ENCODE data around the gene HS2ST1. TPM values are rescaled to one million over a fixed set of nuclear protein-coding genes. Genes with fewer than 3 reads are reported as not detected.
A peak's percentile ranks its signal among the peaks of the same experiment; 100 is the strongest.

The HS2ST1 gene
- total and polyA plus RNA-seq, 5 donors from 2014 or later: 7.7 to 12.3 (median 8.0) TPM

- Mint-ChIP-seq H3K9me3 (peaks cover 0 to 2% (median 0%) of the 10 kb centered on the region in 7 donors), H3K27ac (no peak overlapping the region), H3K27me3 (peaks cover 22% of the 10 kb centered on the region), H3K4me1 (peaks cover 1 to 10% (median 7%) of the 10 kb centered on the region in 4 donors), H3K4me3 (no peak overlapping the region), H3K36me3 (no peaks in the 10 kb centered on the region)
- DNase-seq (no peak), ATAC-seq (ENCODE audit: low read depth in 2 of 2) (no peak)
- H3K4me1 ChIP-seq (ENCODE audit: control insufficient read depth, insufficient read depth, low read length, poor library complexity, severe bottlenecking): peaks cover 10% of the 10 kb centered on the region
- no peaks in the 10 kb centered on the region for H3K36me3 ChIP-seq (ENCODE audit: control insufficient read depth, insufficient read depth, low read length)
- H3K9me3 ChIP-seq (ENCODE audit: control insufficient read depth in 2 of 2, low read length in 2 of 2): no peaks in the 10 kb centered on the region
- H3K4me3 ChIP-seq (ENCODE audit: low read depth, low read length): no peak overlapping the region
- no peaks in the 10 kb centered on the region for H3K27me3 ChIP-seq (ENCODE audit: control insufficient read depth, insufficient read depth, low read length)
- H3K27ac ChIP-seq (ENCODE audit: insufficient read depth, low read length, poor library complexity, severe bottlenecking): no peak overlapping the region
Observed at GRCh38 chr1:87127581-87127980, 213.1 kb downstream of the HS2ST1 start.

DNA sequence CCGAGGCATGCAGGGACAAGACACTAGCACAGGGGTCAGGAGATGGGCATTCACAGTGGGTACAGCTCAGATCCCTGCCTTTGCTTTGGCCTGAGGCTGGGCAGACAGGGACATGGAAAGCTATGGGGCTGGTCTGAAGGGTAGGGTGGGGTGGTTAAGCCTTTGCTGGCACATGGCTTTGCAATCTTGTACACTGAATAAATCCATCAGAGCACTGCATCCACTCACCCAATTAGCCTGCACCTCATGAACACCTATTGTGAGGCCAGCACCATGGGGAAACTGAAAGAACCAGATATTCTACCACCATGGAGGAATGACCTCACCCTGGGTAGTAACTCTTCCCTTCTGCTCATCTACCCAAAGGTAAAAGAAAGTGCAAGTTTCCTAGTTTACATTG is 214.6 kb downstream of the HS2ST1 start:
- H3K9me3 Mint-ChIP-seq: peaks cover 0 to 2% (median 0%) of the 10 kb centered on the region in 7 donors
- no peak overlapping the region for H3K4me3 ChIP-seq (ENCODE audit: low read depth, low read length)
- no peaks in the 10 kb centered on the region for H3K9me3 ChIP-seq (ENCODE audit: control insufficient read depth in 2 of 2, low read length in 2 of 2)
- no peak for DNase-seq
- no peak overlapping the region for H3K4me3 Mint-ChIP-seq
- no peaks in the 10 kb centered on the region for H3K27me3 ChIP-seq (ENCODE audit: control insufficient read depth, insufficient read depth, low read length)
- no peaks in the 10 kb centered on the region for H3K36me3 Mint-ChIP-seq
- peaks cover 31% of the 10 kb centered on the region for H3K27me3 Mint-ChIP-seq
- no peak overlapping the region for H3K27ac ChIP-seq (ENCODE audit: insufficient read depth, low read length, poor library complexity, severe bottlenecking)
- no peaks in the 10 kb centered on the region for H3K36me3 ChIP-seq (ENCODE audit: control insufficient read depth, insufficient read depth, low read length)
- H3K4me1 Mint-ChIP-seq: peaks cover 4 to 15% (median 7%) of the 10 kb centered on the region in 4 donors
- ATAC-seq (ENCODE audit: low read depth in 2 of 2): no peak
- H3K4me1 ChIP-seq (ENCODE audit: control insufficient read depth, insufficient read depth, low read length, poor library complexity, severe bottlenecking): peaks cover 11% of the 10 kb centered on the region
- H3K27ac Mint-ChIP-seq: no peak overlapping the region

DNA sequence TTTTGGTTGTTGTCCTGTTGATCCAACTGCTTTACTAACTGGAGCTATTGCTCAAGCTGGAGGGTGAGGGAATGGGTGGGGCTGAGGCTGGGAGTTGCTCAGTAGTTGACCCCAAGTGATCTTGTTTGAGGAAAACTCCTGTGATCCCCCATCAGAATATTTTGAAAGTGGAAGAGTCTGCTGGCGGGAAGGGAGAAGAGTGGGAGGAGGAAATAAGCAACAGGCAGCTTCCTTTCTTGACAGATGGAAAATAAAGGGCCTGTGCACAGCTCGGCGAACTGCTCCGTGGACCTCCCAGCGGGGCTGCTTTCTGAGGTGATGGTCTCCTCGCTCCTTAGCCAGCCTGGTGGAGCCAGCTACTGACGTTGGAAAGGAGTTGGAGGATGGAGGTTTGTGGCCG is 215.2 kb downstream of the HS2ST1 start:
- H3K4me3 Mint-ChIP-seq: no peak overlapping the region
- peaks cover 0 to 2% (median 0%) of the 10 kb centered on the region in 7 donors for H3K9me3 Mint-ChIP-seq
- H3K9me3 ChIP-seq (ENCODE audit: control insufficient read depth in 2 of 2, low read length in 2 of 2): no peaks in the 10 kb centered on the region
- no peaks in the 10 kb centered on the region for H3K36me3 ChIP-seq (ENCODE audit: control insufficient read depth, insufficient read depth, low read length)
- peaks cover 11% of the 10 kb centered on the region for H3K4me1 ChIP-seq (ENCODE audit: control insufficient read depth, insufficient read depth, low read length, poor library complexity, severe bottlenecking)
- H3K36me3 Mint-ChIP-seq: no peaks in the 10 kb centered on the region
- peaks cover 4 to 15% (median 7%) of the 10 kb centered on the region in 4 donors for H3K4me1 Mint-ChIP-seq
- ATAC-seq (ENCODE audit: low read depth in 2 of 2) (no peak), DNase-seq (no peak)
- no peak overlapping the region for H3K27ac Mint-ChIP-seq
- H3K4me3 ChIP-seq (ENCODE audit: low read depth, low read length): no peak overlapping the region
- no peaks in the 10 kb centered on the region for H3K27me3 ChIP-seq (ENCODE audit: control insufficient read depth, insufficient read depth, low read length)
- peaks cover 34% of the 10 kb centered on the region for H3K27me3 Mint-ChIP-seq
- H3K27ac ChIP-seq (ENCODE audit: insufficient read depth, low read length, poor library complexity, severe bottlenecking): no peak overlapping the region

- Histone ChIP-seq H3K9me3 (ENCODE audit: control insufficient read depth in 2 of 2, low read length in 2 of 2) (no peaks in the 10 kb centered on the region), H3K27ac (ENCODE audit: insufficient read depth, low read length, poor library complexity, severe bottlenecking) (no peak overlapping the region), H3K4me1 (ENCODE audit: control insufficient read depth, insufficient read depth, low read length, poor library complexity, severe bottlenecking) (peaks cover 11% of the 10 kb centered on the region), H3K4me3 (ENCODE audit: low read depth, low read length) (no peak overlapping the region), H3K36me3 (ENCODE audit: control insufficient read depth, insufficient read depth, low read length) (no peaks in the 10 kb centered on the region), H3K27me3 (ENCODE audit: control insufficient read depth, insufficient read depth, low read length) (no peaks in the 10 kb centered on the region)
- H3K9me3 Mint-ChIP-seq: peaks cover 0 to 2% (median 0%) of the 10 kb centered on the region in 7 donors
- peaks cover 34% of the 10 kb centered on the region for H3K27me3 Mint-ChIP-seq
- H3K4me1 Mint-ChIP-seq: peaks cover 4 to 15% (median 7%) of the 10 kb centered on the region in 4 donors
- H3K27ac Mint-ChIP-seq: no peak overlapping the region
- DNase-seq (no peak), ATAC-seq (ENCODE audit: low read depth in 2 of 2) (no peak)
- H3K4me3 Mint-ChIP-seq: no peak overlapping the region
- no peaks in the 10 kb centered on the region for H3K36me3 Mint-ChIP-seq
Observed at GRCh38 chr1:87130438-87130837, 216.0 kb downstream of the HS2ST1 start.

- Mint-ChIP-seq H3K27me3 (peaks cover 34% of the 10 kb centered on the region), H3K9me3 (peaks cover 0 to 2% (median 0%) of the 10 kb centered on the region in 7 donors), H3K27ac (no peak overlapping the region), H3K4me3 (peak overlapping the region; percentile 79 to 91 (median 86)), H3K4me1 (peaks cover 4 to 15% (median 7%) of the 10 kb centered on the region in 4 donors), H3K36me3 (no peaks in the 10 kb centered on the region)
- no peak overlapping the region for H3K27ac ChIP-seq (ENCODE audit: insufficient read depth, low read length, poor library complexity, severe bottlenecking)
- H3K36me3 ChIP-seq (ENCODE audit: control insufficient read depth, insufficient read depth, low read length): no peaks in the 10 kb centered on the region
- H3K4me1 ChIP-seq (ENCODE audit: control insufficient read depth, insufficient read depth, low read length, poor library complexity, severe bottlenecking): peaks cover 11% of the 10 kb centered on the region
- ATAC-seq (ENCODE audit: low read depth in 2 of 2) (peak; percentile 70 to 78), DNase-seq (peak; percentile 34 to 66 (median 60))
- H3K4me3 ChIP-seq (ENCODE audit: low read depth, low read length): peak overlapping the region; percentile 51
- no peaks in the 10 kb centered on the region for H3K9me3 ChIP-seq (ENCODE audit: control insufficient read depth in 2 of 2, low read length in 2 of 2)
- no peaks in the 10 kb centered on the region for H3K27me3 ChIP-seq (ENCODE audit: control insufficient read depth, insufficient read depth, low read length)
Observed at GRCh38 chr1:87131809-87132283, 217.4 kb downstream of the HS2ST1 start.

DNA sequence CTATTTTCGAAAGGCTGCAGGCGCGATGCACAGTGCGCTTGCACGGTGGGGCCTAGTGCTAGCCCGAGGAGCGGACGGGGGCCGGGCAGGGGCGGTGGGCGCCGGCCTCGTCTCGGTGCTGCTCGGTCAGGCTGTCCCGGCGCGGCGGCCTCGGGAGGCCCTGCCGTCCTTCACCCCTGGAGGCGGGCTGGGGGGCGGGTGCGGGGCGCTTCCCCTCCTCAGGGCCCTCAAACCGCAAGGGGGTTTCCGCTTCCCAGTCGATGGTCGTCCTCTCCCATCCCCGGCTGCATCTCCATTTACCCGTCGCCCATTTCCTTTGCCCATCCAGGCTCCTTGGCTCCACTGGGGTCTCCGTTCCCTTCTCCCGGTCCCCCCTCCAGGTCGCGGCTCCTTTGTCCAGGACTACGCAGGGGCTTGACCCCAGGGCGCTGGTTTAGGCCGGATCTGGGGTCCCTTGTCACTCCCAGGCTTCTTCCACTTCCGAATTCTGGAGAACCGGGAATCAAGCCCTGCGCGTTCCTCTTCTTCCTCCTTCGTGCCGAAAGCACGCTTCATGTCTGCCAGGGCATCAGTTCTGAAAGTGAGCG is 217.9 kb downstream of the HS2ST1 start:
- Histone ChIP-seq H3K27ac (ENCODE audit: insufficient read depth, low read length, poor library complexity, severe bottlenecking) (no peak overlapping the region), H3K4me3 (ENCODE audit: low read depth, low read length) (peak overlapping the region; percentile 51), H3K27me3 (ENCODE audit: control insufficient read depth, insufficient read depth, low read length) (no peaks in the 10 kb centered on the region), H3K9me3 (ENCODE audit: control insufficient read depth in 2 of 2, low read length in 2 of 2) (no peaks in the 10 kb centered on the region), H3K4me1 (ENCODE audit: control insufficient read depth, insufficient read depth, low read length, poor library complexity, severe bottlenecking) (peaks cover 11% of the 10 kb centered on the region), H3K36me3 (ENCODE audit: control insufficient read depth, insufficient read depth, low read length) (no peaks in the 10 kb centered on the region)
- Mint-ChIP-seq H3K4me1 (peaks cover 4 to 15% (median 7%) of the 10 kb centered on the region in 4 donors), H3K27me3 (peaks cover 34% of the 10 kb centered on the region), H3K36me3 (no peaks in the 10 kb centered on the region), H3K9me3 (peaks cover 0 to 2% (median 0%) of the 10 kb centered on the region in 7 donors), H3K27ac (no peak overlapping the region), H3K4me3 (peak overlapping the region; percentile 79 to 91 (median 86))
- ATAC-seq (ENCODE audit: low read depth in 2 of 2) (peak in 1 of 2 donors; percentile 34), DNase-seq (no peak)

DNA sequence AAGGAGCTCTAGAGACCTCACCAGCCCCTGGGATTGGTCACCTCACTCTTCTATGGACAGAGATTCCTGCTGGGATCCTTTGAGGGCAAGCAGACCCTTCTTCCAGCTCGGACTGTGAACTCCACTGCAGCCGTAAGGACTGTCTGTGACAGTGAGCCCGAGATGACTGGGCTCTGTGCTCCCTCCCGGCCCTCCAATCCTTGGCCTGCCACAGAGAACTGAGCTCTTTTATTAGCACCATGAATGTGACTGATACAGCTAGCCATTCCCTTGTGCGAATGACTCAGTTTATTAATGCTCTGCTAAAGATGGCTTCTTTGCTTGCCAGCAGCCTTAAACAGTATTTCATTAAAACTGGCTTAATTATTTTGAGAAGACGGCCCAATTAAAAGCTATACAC is 219.6 kb downstream of the HS2ST1 start:
- Histone ChIP-seq H3K9me3 (ENCODE audit: control insufficient read depth in 2 of 2, low read length in 2 of 2) (no peaks in the 10 kb centered on the region), H3K36me3 (ENCODE audit: control insufficient read depth, insufficient read depth, low read length) (no peaks in the 10 kb centered on the region), H3K4me1 (ENCODE audit: control insufficient read depth, insufficient read depth, low read length, poor library complexity, severe bottlenecking) (peaks cover 11% of the 10 kb centered on the region), H3K4me3 (ENCODE audit: low read depth, low read length) (no peak overlapping the region), H3K27ac (ENCODE audit: insufficient read depth, low read length, poor library complexity, severe bottlenecking) (no peak overlapping the region), H3K27me3 (ENCODE audit: control insufficient read depth, insufficient read depth, low read length) (no peaks in the 10 kb centered on the region)
- H3K36me3 Mint-ChIP-seq: no peaks in the 10 kb centered on the region
- DNase-seq: no peak
- H3K4me1 Mint-ChIP-seq: peaks cover 4 to 15% (median 7%) of the 10 kb centered on the region in 4 donors
- H3K27me3 Mint-ChIP-seq: peaks cover 39% of the 10 kb centered on the region
- H3K4me3 Mint-ChIP-seq: peak overlapping the region in 1 of 4 donors; percentile 38
- no peak for ATAC-seq (ENCODE audit: low read depth in 2 of 2)
- H3K9me3 Mint-ChIP-seq: peaks cover 0 to 2% (median 0%) of the 10 kb centered on the region in 7 donors
- no peak overlapping the region for H3K27ac Mint-ChIP-seq
